Fibroblast of skin of right biceps (primary cell): Measurements from ENCODE around the gene SPATA32.

Source experiments
- DNase-seq: peaks from one replicate; pipeline ENCODE4 v3.0.0-alpha.2; 2013

The SPATA32 gene

DNA sequence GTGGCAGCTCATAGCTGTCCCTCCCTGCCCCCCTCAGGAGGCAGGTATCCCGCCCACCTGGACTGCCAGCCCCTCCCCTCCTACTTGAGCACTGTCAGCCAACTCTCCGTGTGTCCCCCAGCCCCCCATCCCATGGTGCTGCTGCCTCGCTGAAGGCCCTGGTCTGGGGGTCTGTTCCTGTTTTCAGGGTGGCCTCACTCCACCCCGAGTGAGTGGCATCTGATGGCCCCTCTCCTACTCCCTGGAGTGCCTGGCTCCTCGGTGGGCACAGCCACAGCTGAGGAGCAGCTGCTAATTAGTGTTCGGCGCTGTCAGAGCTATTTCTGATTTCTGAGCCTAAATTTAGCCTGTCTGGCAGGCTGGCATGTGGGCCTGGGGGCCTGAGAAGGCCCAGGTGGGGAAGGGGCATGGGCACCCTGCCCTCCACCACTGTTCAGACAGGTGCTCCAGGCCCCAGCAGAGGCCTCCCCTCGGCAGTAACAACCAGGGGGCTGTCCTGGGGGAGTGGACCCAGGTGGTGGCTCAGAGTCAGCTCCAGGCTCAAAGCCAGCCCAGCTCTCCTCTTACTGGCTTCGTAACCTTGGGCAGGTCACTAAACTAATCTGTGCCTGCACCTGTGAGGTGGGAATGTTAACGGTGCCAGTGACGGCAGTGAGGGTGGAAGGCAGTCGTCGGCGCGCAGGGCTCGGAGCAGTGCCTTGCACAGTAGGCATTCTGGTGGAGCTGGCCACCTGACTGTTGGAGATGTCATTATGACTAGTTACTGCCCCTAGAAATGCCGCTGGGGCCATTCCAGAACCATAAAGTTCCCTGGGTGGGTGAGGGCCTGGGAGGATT is 33.8 kb downstream of the SPATA32 start:
- no peak for DNase-seq

DNA sequence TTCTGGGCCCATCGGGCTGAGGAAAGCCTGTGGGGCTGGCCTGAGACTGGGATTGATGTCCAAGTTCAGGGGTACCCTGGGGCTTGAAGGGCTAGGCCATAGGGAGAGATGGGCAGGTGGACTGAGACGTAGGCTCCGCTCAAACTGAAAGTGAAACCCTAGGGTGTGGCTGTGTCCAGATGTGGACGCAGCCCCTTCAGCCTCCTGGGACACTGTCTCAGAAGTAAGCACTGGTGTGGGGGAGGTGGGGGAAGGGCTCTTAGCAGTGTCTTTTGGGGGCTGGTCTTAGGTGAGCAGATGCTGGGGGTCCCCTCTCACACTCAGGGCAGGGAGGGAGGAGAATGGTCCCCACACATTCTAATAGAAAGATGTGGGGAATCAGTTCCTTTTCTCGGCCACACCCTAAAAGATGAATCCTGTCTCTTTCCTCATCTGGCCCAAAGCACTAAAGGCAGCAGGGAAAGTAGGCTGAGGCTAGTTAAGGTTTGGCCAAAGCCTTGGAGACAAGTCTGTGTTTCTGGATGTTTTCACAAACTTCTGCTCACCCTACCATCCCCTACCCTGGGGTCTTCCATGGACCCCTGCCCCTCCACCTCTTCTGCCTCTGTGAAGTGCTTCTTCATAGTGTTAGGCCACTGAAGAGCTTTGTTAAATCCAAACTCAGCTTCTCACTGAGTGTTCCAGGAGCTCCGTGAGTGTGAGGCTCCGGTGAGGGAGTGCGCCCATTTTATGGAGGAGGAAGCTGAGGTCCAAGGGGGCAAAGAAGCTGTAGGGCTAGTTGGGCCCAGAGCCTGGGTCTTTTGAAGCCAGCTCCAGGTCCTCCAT is 34.6 kb downstream of the SPATA32 start:
- no peak for DNase-seq

DNA sequence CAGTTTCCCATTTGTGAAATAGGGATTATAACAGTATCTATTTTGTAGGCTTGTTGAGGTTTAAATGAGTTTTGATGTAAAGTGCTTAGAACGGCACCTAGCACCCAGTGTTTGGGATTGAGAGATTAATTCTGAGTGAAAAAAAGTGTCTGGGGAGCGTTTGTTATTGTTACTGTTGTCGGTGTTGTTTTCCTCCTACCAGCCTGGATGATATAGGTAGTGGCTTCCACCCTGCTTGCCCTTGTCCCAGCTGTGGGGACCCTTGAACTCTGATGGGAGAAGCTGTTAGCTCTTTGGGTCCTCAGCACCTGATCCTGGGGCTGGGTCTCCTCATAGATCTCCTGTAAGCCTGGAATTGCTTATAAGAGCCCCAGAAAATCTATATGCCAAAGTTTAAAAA is 35.3 kb downstream of the SPATA32 start:
- no peak for DNase-seq

DNA sequence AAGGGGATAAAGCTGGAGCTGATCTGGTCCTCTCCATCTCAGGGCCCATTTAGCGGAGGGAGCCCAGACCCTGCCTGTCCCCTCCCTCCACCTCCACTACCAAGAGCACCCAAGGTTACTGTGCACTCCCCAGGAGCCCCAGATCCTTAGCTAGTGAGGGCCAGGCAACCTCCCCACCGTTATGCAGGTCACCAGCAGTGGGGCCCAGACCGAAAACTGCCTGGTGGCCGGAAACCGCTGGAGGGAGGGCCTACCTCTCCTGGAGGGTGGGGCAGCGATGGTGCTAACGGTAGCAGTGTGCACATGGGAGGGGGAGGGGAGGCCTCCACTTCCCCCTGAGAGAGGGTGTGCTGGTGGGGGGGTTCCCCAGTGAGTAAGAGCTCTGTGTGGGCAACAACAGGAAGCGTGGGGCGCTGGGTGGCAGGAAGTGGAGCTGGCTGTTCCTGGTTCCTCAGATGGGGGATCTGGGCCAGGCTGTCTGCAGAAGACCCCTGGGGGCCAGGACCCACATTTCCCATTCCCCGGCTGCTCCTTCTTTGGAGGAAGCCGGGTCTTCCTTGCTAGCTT is 35.8 kb downstream of the SPATA32 start:
- peak; percentile 34 for DNase-seq

DNA sequence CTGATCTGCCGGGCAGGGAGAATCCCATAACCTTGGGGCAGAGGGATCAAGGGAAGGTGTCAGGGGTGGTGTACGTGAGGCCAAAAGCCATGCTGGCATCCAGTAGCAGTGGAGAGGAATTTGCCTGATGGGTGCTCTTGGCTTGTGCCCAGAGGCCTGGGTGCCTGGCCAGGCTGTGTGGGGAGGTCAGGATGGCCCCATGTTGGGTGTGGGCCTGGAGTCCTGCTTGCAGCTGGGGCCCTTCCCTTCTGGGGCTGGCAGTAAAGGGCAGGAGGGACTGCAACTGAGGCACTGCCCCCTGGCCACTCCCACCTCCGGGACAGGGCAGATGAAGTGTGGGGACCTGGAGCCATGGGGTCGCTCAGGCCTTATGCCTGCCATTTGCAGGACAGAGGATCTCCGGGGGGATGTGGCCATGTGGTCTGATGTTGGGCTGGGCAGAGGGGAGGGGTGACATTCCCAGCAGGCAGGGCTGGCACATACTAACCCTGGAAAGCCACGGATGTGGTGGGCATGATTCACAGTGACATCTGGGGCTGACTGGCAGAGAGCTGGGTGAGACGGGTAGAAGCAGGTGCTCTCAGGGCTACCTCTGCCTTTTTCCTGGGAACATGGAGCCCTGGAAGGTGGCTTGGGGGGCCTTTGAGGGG is 36.7 kb downstream of the SPATA32 start:
- no peak for DNase-seq

DNA sequence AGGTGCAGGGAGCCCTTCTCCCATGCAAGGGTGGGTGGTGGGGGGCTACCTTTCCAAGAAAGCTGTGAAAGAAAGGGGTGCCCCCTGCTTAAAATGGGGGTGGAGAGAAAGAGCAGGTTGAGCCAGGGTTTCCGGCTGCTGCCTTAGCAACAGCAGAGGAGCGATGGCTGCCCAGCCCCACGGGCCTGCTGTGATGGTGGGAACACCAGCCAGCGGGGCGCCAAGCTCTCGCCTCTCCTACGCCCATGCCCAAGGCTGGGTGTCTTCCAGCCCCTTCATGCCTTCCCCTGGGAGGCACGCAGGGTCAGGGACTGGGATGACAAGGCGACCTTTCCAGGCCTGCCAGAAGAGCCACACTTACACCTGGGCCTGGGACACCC is 37.2 kb downstream of the SPATA32 start:
- DNase-seq = no peak

DNA sequence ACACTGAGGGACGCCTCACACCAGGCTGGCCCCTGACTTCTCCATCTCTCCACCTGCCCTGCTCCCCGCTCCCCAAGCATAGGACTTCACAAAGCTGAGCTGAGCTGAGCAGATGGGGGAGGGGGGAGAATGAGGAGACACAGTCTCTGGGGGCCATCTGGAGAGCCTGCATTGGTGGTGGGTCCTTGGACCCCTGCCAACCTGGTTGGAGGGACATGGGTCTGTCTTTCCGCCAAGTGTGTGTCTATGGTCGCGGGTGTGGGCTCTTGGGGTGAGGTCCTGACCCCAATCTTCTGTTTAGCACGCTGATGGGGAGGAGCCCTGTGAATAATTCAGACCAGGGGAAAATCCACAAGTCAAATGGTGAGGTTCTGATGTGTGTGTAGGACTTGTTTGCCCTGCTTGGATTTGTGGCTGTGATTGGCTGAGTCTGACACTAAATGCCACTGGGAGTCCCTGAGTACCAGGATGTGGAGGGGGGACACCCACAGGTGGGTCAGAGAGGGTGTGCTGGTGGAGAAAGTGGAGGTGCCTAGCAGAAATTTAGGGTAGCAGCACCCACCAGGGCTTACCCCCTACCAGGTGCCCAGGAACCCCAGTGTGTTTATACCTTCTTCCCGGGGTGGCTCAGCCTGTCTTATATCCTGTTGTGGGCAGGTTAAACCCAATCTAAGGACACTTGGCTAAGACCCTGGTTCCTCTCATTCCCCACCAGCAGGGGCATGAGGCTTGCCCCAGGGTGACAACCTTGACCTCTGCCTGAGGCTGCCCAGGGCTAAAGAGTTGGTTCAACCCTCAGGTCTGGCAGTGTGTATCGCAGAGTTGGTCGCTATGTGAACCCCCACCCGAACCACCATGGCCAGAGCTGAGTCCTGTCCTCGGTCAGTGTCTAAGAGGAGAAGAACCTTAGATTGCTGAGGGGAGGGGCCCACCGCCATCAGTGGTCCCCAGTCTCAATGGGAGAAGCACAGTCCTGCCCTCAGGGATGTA is 38.1 kb downstream of the SPATA32 start:
- DNase-seq = no peak

DNA sequence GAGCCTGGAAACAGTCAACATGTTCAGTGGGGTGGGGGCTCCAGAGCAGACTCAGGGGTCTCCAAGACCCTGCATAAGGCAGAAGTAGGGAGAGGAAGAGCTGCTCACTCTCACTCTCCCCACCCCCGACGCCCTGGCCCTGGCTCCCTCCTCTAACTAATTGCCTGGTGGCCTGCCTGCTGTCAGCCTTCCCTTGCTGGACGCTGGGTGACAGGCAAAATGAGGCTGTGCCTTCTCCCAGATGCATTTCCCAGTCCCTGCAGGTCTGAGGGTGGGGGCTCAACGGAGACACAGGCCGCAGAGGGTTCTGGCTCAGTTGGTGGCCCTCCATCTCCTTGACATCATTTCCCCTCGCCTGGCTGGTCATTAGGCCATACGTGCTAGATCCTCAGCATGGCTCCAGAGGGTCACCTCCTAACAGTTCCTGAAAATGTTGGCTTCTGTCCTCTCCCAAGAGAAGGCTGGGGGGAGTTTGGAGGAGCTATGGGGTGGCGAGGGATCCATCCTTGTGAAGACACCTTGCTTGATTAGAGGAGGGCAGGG is 38.8 kb downstream of the SPATA32 start:
- no peak for DNase-seq

DNA sequence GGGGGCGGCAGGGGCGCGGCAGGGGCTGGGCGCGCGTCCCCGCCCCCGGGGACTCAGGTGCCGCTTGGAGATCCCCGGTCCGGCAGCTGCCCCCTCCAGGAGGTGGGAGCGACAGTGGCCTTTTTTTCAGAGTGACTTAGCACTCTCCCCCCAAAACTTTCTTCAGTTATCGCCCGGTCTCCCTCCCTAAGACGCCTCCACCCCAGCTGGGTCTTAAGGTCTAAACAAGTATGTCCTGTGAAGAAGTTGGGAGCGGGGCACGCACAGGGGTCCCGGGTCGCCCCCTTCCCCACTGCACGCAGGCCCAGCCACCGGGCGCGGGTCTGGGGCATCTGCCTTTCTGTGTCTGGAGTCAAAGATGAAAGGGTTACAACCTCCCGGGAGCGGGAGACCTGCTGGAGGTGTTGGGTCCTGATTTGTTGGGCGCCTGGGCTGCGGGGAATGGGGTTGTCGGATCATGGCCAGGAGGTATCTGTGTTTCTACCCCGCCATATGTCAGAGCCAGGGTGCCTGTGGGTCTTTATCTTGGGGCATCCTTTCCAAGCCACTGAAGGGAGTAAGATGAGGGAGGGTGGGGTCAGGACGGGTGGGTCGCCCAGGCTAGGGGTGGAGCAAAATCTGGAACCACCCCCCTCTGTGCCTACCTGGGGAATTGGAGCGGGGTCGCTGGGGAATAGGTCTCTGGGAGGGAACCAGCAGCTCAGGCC is 39.5 kb downstream of the SPATA32 start:
- no peak for DNase-seq

DNA sequence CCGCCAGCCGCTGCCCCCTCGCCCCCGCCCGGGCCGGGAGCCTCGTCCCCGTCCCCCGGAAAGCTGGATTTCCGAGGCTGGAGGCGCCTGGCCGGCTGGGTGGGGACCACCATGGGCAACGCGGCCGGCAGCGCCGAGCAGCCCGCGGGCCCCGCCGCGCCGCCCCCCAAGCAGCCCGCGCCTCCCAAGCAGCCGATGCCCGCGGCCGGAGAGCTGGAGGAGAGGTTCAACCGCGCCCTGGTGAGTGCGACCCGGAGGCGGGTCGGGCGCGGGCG is 39.9 kb downstream of the SPATA32 start:
- no peak for DNase-seq

DNA sequence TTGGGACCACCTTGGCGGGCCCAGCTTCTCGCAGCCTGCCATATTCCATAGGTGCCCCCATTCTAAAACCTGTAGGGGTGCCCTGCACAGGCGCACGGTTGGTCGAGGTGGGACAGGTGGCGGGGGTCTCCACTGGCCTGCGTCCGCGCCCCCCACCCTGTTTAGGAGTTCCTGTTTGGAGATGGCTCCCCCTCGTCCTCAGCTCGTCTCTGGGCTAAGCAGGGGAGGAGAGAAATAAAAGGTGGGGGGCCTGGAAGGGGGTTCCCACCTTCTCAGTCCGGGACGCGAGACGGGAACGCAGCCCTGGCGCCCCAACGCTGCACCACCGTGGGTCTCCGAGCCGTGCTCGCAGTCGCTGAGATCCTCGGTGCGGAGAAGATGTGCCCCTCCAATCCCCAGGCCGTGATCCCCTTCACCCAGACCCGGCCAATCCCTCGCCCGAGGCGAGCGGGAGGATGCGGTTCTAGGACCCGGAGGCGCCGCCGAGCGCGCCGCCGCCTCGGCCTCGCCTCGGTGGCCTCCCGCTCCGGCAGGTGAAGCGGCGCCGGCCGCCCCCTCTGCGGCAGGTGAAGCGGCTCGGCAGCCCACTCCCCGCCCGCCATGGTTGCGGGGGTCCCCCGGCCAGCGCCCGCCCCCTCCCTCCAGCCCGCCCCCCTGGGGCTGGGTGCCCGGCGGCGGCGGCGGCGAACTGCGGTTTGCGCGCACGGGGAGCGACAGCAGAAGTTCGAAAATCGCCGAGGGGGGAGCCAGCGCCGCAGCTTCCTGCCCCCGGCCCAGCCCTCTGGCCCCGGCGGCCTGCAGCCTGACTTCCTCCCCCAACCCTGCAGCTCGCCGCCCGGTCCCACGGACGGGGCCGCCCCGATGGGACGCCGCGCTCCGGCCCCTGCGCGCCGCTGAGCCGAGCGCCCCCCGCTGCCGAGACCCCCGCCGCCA is 40.5 kb downstream of the SPATA32 start, which contains the start of gene FMNL1:
Gene FMNL1, plus strand, starts transcription at position 805 of the 933 bp plus-strand sequence. CDS start 240 bp downstream, outside the sequence.
- DNase-seq = no peak

DNA sequence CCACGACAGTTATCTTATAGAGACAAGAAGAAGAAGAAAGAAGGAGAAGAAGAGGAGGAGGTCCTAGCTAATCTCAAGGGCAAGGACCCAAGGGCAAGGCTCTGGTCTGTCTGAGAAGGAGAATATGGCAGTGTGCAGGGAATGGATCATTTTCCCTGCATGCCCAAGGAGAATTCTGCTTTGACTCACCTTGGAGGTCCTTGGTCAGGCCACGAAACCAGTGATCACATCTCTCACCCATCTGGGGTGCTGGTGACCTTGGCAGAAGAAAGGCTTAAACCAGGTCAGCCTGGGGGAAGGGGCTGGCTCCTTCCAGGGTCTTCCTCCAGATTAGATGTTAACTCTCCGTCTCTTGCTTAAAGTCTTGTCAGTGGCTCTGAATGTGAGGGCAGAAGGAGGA is 41.8 kb downstream of the SPATA32 start:
- DNase-seq = no peak

DNA sequence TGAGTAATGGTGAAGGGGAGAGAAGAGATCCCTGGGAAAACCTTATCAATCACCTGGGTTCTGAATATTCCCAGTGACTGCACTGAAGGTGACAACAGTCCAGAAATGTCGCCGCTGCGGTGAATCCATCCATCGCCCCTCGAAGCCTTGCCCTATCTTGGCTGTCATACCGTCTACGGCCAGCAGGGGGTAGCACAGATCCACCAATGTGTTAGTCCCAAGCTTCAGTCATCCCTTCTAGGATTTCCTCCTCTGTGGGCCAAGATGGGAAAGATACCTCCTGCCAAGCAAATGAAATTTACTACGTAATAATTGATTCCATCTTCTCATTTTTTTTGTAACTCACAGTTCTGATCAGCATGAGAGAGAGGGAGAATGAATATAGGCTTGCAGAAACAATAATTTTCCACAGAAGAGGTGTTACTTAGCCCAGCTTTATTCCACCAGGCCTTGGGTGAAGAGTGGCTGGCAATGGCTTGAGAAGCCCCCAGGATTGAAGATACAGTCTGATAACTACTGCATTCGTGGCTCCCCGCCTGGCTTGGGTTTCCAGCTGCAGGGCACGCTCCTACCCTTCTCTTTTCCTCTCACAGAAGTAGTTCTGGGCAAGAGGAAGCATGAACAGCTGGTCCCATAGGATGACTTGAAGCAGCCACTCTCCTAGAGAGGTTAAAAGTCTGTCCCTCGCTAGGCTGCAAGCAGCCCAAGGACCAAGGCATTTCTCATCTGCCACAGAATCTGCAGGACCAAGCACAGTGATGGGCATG is 42.8 kb downstream of the SPATA32 start:
- peak; percentile 81 for DNase-seq
